HepG2 (cell line): ENCODE data around the gene ZNF507. TPM values are rescaled to one million over a fixed set of nuclear protein-coding genes. Genes with fewer than 3 reads are reported as not detected.

Experiments used
- ADNP ChIP-seq: sonication (generic); formaldehyde crosslinking; IDR thresholded peaks from 2 replicates; pipeline ENCODE4 v1.4.0; 2020; ENCODE audit warnings: missing genetic modification reagents
- ATAD3A ChIP-seq: sonication (generic); formaldehyde crosslinking; IDR thresholded peaks from 2 replicates; pipeline ENCODE4 v1.4.0; 2020; ENCODE audit warnings: missing genetic modification reagents
- ATF7-NPFF ChIP-seq: sonication (generic); formaldehyde crosslinking; IDR thresholded peaks from 2 replicates; pipeline ENCODE4 v1.8.1; 2023; ENCODE audit warnings: mild to moderate bottlenecking, low read depth, missing genetic modification reagents, moderate library complexity
- CREB1 ChIP-seq, 2 experiments: fragments of 450-650 bp in 1 of 2; IDR thresholded peaks; 2 replicates each; pipeline ENCODE4 v1.6.1; 2016 to 2017; ENCODE audit warnings: control low read depth in 1 of 2, mild to moderate bottlenecking in 1 of 2, missing compliant biosample characterization in 1 of 2, missing genetic modification characterization in 1 of 2
- ETV5 ChIP-seq: IDR thresholded peaks from 2 replicates; pipeline ENCODE4 v1.6.1; 2018; ENCODE audit warnings: missing biosample characterization, missing genetic modification reagents, inconsistent platforms, borderline replicate concordance
- GATAD2A ChIP-seq: IDR thresholded peaks from 2 replicates; pipeline ENCODE4 v1.6.1; 2016
- ISL2 ChIP-seq: sonication (generic); formaldehyde crosslinking; IDR thresholded peaks from 2 replicates; pipeline ENCODE4 v1.5.0; 2020; ENCODE audit warnings: missing genetic modification reagents
- MED8 ChIP-seq: sonication (generic); formaldehyde crosslinking; IDR thresholded peaks from 2 replicates; pipeline ENCODE4 v1.8.1; 2023; ENCODE audit warnings: mild to moderate bottlenecking, missing genetic modification reagents; ENCODE audit not compliant: insufficient replicate concordance
- NFRKB ChIP-seq: fragments of 450-650 bp; IDR thresholded peaks from 2 replicates; pipeline ENCODE4 v1.6.1; 2017
- PTBP1 ChIP-seq: fragments of 200-400 bp; formaldehyde crosslinking; IDR thresholded peaks from 2 replicates; pipeline ENCODE4 v1.6.1; 2018; ENCODE audit warnings: low read length, low read depth; ENCODE audit not compliant: poor library complexity, severe bottlenecking
- SRY ChIP-seq: sonication (generic); formaldehyde crosslinking; IDR thresholded peaks from 2 replicates; pipeline ENCODE4 v1.8.0; 2022; ENCODE audit warnings: mild to moderate bottlenecking, missing genetic modification reagents
- TAF15 ChIP-seq: fragments of 200-400 bp; formaldehyde crosslinking; IDR thresholded peaks from one replicate; pipeline ENCODE4 v1.6.1; 2018; ENCODE audit warnings: mild to moderate bottlenecking, low read depth, low read length; ENCODE audit not compliant: poor library complexity, severe bottlenecking
- ZFP37 ChIP-seq: sonication (generic); formaldehyde crosslinking; IDR thresholded peaks from 2 replicates; pipeline ENCODE4 v1.4.0; 2020; ENCODE audit warnings: missing genetic modification reagents, borderline replicate concordance
- ZNF180 ChIP-seq: sonication (generic); formaldehyde crosslinking; IDR thresholded peaks from 2 replicates; pipeline ENCODE4 v1.4.0; 2020; ENCODE audit warnings: low read depth, missing genetic modification reagents, borderline replicate concordance
- ZNF557 ChIP-seq: sonication (generic); formaldehyde crosslinking; IDR thresholded peaks from 2 replicates; pipeline ENCODE4 v1.4.0; 2020; ENCODE audit warnings: missing genetic modification reagents
- ZNF558 ChIP-seq: sonication (generic); formaldehyde crosslinking; IDR thresholded peaks from 2 replicates; pipeline ENCODE4 v1.9.0; 2022; ENCODE audit warnings: mild to moderate bottlenecking, missing genetic modification reagents, borderline replicate concordance
- ZNF577 ChIP-seq: sonication (generic); formaldehyde crosslinking; IDR thresholded peaks from 2 replicates; pipeline ENCODE4 v1.4.0; 2020; ENCODE audit warnings: mild to moderate bottlenecking, low read depth, missing genetic modification reagents, borderline replicate concordance
- ZNF605 ChIP-seq: sonication (generic); formaldehyde crosslinking; IDR thresholded peaks from 2 replicates; pipeline ENCODE4 v1.8.0; 2022; ENCODE audit warnings: mild to moderate bottlenecking, missing genetic modification reagents
- ZNF619 ChIP-seq: sonication (generic); formaldehyde crosslinking; IDR thresholded peaks from 2 replicates; pipeline ENCODE4 v1.4.0; 2020; ENCODE audit warnings: mild to moderate bottlenecking, missing genetic modification reagents
- ZNF777 ChIP-seq: sonication (generic); formaldehyde crosslinking; IDR thresholded peaks from 2 replicates; pipeline ENCODE4 v1.4.0; 2020; ENCODE audit warnings: missing genetic modification reagents
- ZSCAN29 ChIP-seq: sonication (generic); formaldehyde crosslinking; conservative IDR thresholded peaks from 2 replicates; pipeline ENCODE4 v1.4.0; 2020; ENCODE audit warnings: mild to moderate bottlenecking, missing genetic modification reagents
- ZSCAN9 ChIP-seq: IDR thresholded peaks from 2 replicates; pipeline ENCODE4 v1.6.1; 2016; ENCODE audit warnings: borderline replicate concordance
- polyA plus RNA-seq, 8 experiments: library from polyadenylated mRNA; depleted of rRNA in 3 of 8; stranded (reverse) in 7 of 8; unstranded in 1 of 8; fragments of >200 nt; fragmentation: Illumina TruSeq in 4 of 8; extraction: Trizol in 4 of 8; gene quantifications; 2 replicates each; pipeline versions ENCODE4 v1.2.1 to v1.2.3, GENCODE V29; 2011 to 2016; ENCODE audit warnings: low read depth in 4 of 8, missing spikeins in 1 of 8, mixed read lengths in 1 of 8; ENCODE audit not compliant: insufficient read depth in 1 of 8
- total RNA-seq, 5 experiments: library from RNA; depleted of rRNA; stranded (reverse); fragments of >200 nt; fragmentation: Illumina TruSeq; extraction: Trizol; gene quantifications; 2 replicates each; pipeline ENCODE4 v1.2.3, GENCODE V29; 2016; ENCODE audit warnings: low read depth in 1 of 5
- TF ChIP-seq, protein P1 (sequence below): sonication (generic); formaldehyde crosslinking; IDR thresholded peaks from 2 replicates; pipeline ENCODE4 v1.9.0; 2021; ENCODE audit warnings: missing genetic modification reagents, mild to moderate bottlenecking, borderline replicate concordance
- TF ChIP-seq, protein P2 (sequence below): sonication (generic); formaldehyde crosslinking; IDR thresholded peaks from 2 replicates; pipeline ENCODE4 v1.9.0; 2022; ENCODE audit warnings: missing genetic modification reagents, mild to moderate bottlenecking, borderline replicate concordance
- TF ChIP-seq, protein P3 (sequence below): sonication (generic); formaldehyde crosslinking; IDR thresholded peaks from 2 replicates; pipeline ENCODE4 v1.5.1; 2020; ENCODE audit warnings: mild to moderate bottlenecking, moderate library complexity, missing genetic modification reagents

ZNF507 gene
- total and polyA plus RNA-seq, 2 of the 13 experiments (the other 11 are each of a cell fraction or from before 2014, with no cell fraction given) = 7.3 to 10.9 TPM

DNA sequence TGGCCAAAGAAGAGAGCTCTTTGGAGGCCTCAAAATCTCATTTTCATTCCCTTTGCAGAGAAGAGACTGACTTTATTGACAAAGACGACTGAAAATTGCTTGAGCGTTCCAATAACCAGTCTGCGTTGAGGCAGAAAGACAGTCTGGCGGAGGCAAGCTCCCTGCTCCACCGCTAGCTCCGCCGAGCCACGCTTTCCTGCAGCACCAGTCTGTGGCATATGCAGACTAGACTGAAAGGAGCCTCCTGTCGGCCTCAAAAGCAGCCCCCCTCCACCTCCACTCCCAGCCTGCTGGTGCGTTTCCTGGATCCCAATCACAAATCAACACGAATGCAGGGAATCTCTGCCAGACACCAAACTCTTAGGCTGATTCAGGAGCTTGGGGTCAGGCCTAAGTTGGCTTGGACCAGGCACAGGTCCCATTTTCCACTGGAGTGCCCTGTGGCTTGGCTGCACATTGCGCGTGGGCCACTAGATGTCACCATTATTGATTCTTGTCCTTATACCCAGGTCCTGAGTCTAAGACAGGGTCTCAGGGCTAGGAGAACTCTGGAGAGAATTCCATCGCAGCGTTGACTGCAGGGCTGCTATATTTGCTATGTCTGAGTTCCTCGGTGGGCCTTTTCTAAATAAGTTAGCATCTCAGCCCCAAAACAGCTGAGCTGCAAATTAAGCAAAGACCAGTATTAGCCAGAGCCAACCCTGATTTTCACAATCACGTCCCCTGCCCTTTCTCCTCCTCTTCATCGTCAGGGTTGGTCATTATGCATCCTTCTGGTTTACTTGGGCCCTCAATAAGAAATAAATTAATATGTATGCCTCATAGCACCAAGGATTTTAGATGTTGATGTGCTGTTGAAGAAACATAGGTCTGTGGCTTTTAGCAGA lies 5.2 kb upstream of the ZNF507 start (continued):
- TF ChIP-seq, protein P1, sequence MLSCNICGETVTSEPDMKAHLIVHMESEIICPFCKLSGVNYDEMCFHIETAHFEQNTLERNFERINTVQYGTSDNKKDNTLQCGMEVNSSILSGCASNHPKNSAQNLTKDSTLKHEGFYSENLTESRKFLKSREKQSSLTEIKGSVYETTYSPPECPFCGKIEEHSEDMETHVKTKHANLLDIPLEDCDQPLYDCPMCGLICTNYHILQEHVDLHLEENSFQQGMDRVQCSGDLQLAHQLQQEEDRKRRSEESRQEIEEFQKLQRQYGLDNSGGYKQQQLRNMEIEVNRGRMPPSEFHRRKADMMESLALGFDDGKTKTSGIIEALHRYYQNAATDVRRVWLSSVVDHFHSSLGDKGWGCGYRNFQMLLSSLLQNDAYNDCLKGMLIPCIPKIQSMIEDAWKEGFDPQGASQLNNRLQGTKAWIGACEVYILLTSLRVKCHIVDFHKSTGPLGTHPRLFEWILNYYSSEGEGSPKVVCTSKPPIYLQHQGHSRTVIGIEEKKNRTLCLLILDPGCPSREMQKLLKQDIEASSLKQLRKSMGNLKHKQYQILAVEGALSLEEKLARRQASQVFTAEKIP (CRISPR knock-in tag) = no peak
- TF ChIP-seq ETV5 (CRISPR knock-in tag) = no peak
- no peak for TF ChIP-seq ZNF577 (CRISPR knock-in tag)
- no peak for TF ChIP-seq ZFP37 (CRISPR knock-in tag)
- TF ChIP-seq ZSCAN9 (CRISPR knock-in tag) = no peak
- no peak for TF ChIP-seq TAF15
- TF ChIP-seq GATAD2A (CRISPR knock-in tag) = 0 out of 2 replicates have a peak, but pooled peaks have one; percentile 21
- TF ChIP-seq ZSCAN29 (CRISPR knock-in tag) = no peak
- TF ChIP-seq, protein P2, sequence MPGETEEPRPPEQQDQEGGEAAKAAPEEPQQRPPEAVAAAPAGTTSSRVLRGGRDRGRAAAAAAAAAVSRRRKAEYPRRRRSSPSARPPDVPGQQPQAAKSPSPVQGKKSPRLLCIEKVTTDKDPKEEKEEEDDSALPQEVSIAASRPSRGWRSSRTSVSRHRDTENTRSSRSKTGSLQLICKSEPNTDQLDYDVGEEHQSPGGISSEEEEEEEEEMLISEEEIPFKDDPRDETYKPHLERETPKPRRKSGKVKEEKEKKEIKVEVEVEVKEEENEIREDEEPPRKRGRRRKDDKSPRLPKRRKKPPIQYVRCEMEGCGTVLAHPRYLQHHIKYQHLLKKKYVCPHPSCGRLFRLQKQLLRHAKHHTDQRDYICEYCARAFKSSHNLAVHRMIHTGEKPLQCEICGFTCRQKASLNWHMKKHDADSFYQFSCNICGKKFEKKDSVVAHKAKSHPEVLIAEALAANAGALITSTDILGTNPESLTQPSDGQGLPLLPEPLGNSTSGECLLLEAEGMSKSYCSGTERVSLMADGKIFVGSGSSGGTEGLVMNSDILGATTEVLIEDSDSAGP (CRISPR knock-in tag) = no peak
- no peak for TF ChIP-seq PTBP1
- TF ChIP-seq ZNF777 (CRISPR knock-in tag) = no peak
- no peak for TF ChIP-seq MED8 (CRISPR knock-in tag)
- TF ChIP-seq ZNF558 (CRISPR knock-in tag) = no peak
- no peak for TF ChIP-seq NFRKB
- no peak for TF ChIP-seq ATF7-NPFF (CRISPR knock-in tag)
- TF ChIP-seq, protein P3, sequence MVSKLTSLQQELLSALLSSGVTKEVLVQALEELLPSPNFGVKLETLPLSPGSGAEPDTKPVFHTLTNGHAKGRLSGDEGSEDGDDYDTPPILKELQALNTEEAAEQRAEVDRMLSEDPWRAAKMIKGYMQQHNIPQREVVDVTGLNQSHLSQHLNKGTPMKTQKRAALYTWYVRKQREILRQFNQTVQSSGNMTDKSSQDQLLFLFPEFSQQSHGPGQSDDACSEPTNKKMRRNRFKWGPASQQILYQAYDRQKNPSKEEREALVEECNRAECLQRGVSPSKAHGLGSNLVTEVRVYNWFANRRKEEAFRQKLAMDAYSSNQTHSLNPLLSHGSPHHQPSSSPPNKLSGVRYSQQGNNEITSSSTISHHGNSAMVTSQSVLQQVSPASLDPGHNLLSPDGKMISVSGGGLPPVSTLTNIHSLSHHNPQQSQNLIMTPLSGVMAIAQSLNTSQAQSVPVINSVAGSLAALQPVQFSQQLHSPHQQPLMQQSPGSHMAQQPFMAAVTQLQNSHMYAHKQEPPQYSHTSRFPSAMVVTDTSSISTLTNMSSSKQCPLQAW (CRISPR knock-in tag) = peak; percentile 67
- no peak for TF ChIP-seq ZNF619 (CRISPR knock-in tag)
- TF ChIP-seq ZNF557 (CRISPR knock-in tag) = no peak
- no peak for TF ChIP-seq ISL2
- no peak for TF ChIP-seq ADNP (CRISPR knock-in tag)
- no peak for TF ChIP-seq ZNF605
- TF ChIP-seq ATAD3A (CRISPR knock-in tag) = no peak
- TF ChIP-seq ZNF180 = no peak
- TF ChIP-seq CREB1 (IDR thresholded peaks at IDR 0.05) = no peak
- no peak for TF ChIP-seq CREB1 (CRISPR knock-in tag; IDR thresholded peaks at IDR 0.05)
- TF ChIP-seq SRY = no peak
